Stimulated activated CD8-positive, alpha-beta memory T cell treated with anti-CD3 and anti-CD28 coated beads, Interleukin-7, amount 100 ng/mL, for 48 hours (primary cell): Measurements from ENCODE around the gene ZNF212.
"Not testable (repeated sequence)": the region's sequence is repeated elsewhere in the genome, so short reads cannot be mapped to it uniquely, and the experiment has no call there.

ENCODE experiments used
- DNase-seq, 2 donors: peaks; one replicate each; pipeline ENCODE4 v3.0.0-alpha.2; 2020; ENCODE audit warnings: low read depth in 1 of 2; ENCODE audit errors: extremely low read depth in 1 of 2

The ZNF212 gene

GRCh38 chr7:149251518-149251917 is 12.1 kb downstream of the ZNF212 start:
- DNase-seq: not testable (repeated sequence)

GRCh38 chr7:149252378-149252777 is 12.9 kb downstream of the ZNF212 start:
- no peak for DNase-seq

- DNase-seq: no peak
These were observed 14.2 kb downstream of the ZNF212 start for GRCh38 chr7:149253665-149254064.

GRCh38 chr7:149254181-149254858 is 14.9 kb downstream of the ZNF212 start:
- DNase-seq: no peak

- DNase-seq: no peak
These were observed 15.7 kb downstream of the ZNF212 start for GRCh38 chr7:149255174-149255573.

- no peak for DNase-seq
These were observed 17.1 kb downstream of the ZNF212 start for GRCh38 chr7:149256568-149256967.

GRCh38 chr7:149257146-149257545 is 17.7 kb downstream of the ZNF212 start:
- DNase-seq: no peak

- DNase-seq: peak in 1 of 2 donors; percentile 48
These were observed 21.9 kb downstream of the ZNF212 start for GRCh38 chr7:149261316-149261828.

- peak; percentile 72 to 76 for DNase-seq
These were observed 22.6 kb downstream of the ZNF212 start, which contains the start of gene ZNF783 for GRCh38 chr7:149261829-149262617. TSS of gene ZNF783 (plus strand) at chr7:149262196. CDS start at chr7:149262334, 138 bp downstream.

- no peak for DNase-seq
These were observed 27.0 kb downstream of the ZNF212 start for GRCh38 chr7:149266451-149266850.

- DNase-seq: no peak
These were observed 28.3 kb downstream of the ZNF212 start for GRCh38 chr7:149267733-149268132.

GRCh38 chr7:149274424-149274823 is 35.0 kb downstream of the ZNF212 start:
- DNase-seq: not testable (repeated sequence)

GRCh38 chr7:149277871-149278270 is 38.4 kb downstream of the ZNF212 start:
- DNase-seq: no peak

- DNase-seq: no peak
These were observed 38.9 kb downstream of the ZNF212 start for GRCh38 chr7:149278396-149278795.

GRCh38 chr7:149279111-149279743 is 39.8 kb downstream of the ZNF212 start:
- no peak for DNase-seq

- DNase-seq: no peak
These were observed 40.7 kb downstream of the ZNF212 start for GRCh38 chr7:149280151-149280550.

- DNase-seq: no peak
These were observed 41.4 kb downstream of the ZNF212 start for GRCh38 chr7:149280661-149281507.

GRCh38 chr7:149281508-149282330 is 42.3 kb downstream of the ZNF212 start:
- no peak for DNase-seq

- no peak for DNase-seq
These were observed 42.8 kb downstream of the ZNF212 start for GRCh38 chr7:149282331-149282655.

- DNase-seq: no peak
These were observed 43.9 kb downstream of the ZNF212 start for GRCh38 chr7:149283321-149283720.
